GM12865 (cell line): Measurements from ENCODE around the gene MST1.

Experiments
- DNase-seq: peaks from one replicate; pipeline ENCODE4 v3.0.0; 2010; ENCODE audit warnings: low read depth
- H3K4me3 ChIP-seq: 2 replicates; pipeline ENCODE4 v1.5.1; 2011; ENCODE audit warnings: mild to moderate bottlenecking, low read depth, low read length, control low read depth
- CTCF ChIP-seq: IDR thresholded peaks from 2 replicates; pipeline ENCODE4 v1.5.1; 2011; ENCODE audit warnings: low read length, control low read depth, low read depth, inconsistent platforms; ENCODE audit not compliant: insufficient read depth; ENCODE audit errors: missing control alignments

The MST1 gene

GRCh38 chr3:49662720-49663413 is 26.4 kb downstream of the MST1 start:
- no peak for DNase-seq
- no peak for TF ChIP-seq CTCF
- no peak overlapping the region for H3K4me3 ChIP-seq

GRCh38 chr3:49662021-49662420 is 27.3 kb downstream of the MST1 start:
- no peak for DNase-seq
- TF ChIP-seq CTCF, result no peak
- no peak overlapping the region for H3K4me3 ChIP-seq

GRCh38 chr3:49661281-49661680 is 28.0 kb downstream of the MST1 start:
- TF ChIP-seq CTCF, result no peak
- no peak overlapping the region for H3K4me3 ChIP-seq
- DNase-seq, result no peak

GRCh38 chr3:49659756-49660155 is 29.5 kb downstream of the MST1 start:
- TF ChIP-seq CTCF, result no peak
- DNase-seq, result no peak

GRCh38 chr3:49658711-49659110 is 30.6 kb downstream of the MST1 start:
- no peak for DNase-seq
- H3K4me3 ChIP-seq, result no peak overlapping the region
- TF ChIP-seq CTCF, result no peak

More at GRCh38 chr3:49659756-49660155, 29.5 kb downstream of the MST1 start:
- no peak overlapping the region for H3K4me3 ChIP-seq

- H3K4me3 ChIP-seq, result no peak overlapping the region
- no peak for DNase-seq
- TF ChIP-seq CTCF, result no peak
Observed at GRCh38 chr3:49657208-49657915, 31.9 kb downstream of the MST1 start.
